ENCODE measurements around the gene HNRNPH2.

Gene HNRNPH2

DNA sequence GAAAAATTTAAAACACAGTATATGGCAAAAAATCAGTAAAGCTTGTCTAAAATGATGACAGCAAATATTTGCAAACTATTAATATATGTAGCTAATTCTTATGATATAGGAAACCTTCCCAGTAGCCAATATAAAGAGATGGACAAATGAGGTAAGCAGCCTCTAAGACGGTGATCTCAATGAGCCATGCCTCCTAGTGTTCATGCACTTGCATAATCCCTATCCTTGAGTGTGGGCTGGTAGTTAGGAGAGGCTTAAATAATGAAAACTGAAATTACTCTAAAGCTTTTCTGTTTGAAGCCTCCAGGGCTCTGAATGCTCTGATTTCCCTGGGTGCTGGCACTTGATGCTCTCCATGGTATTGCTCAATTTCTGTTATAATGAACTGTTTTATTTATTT lies 52.6 kb downstream of the HNRNPH2 start:
- no peak for DNase-seq (ENCODE audit: low read depth in 3 of 3)

GRCh38 chrX:101462892-101463291 lies 54.9 kb downstream of the HNRNPH2 start:
- DNase-seq (ENCODE audit: low read depth in 3 of 3) = no peak
